ENCODE measurements around the gene RPH3AL. TPM values are rescaled to one million over a fixed set of nuclear protein-coding genes. Genes with fewer than 3 reads are reported as not detected.

Gene RPH3AL
- total RNA-seq, 1 donor = 2.9 TPM

- peak; percentile 22 for DNase-seq (ENCODE audit: insufficient read length, low spot score, missing footprints)
- peaks cover 2% of the 10 kb centered on the region for H3K9me3 ChIP-seq (ENCODE audit: low read depth, low read length)
- H3K4me2 ChIP-seq (ENCODE audit: insufficient read depth, low read length) = no peak overlapping the region
- no peak overlapping the region for H2AFZ ChIP-seq (ENCODE audit: low read length)
- no peaks in the 10 kb centered on the region for H3K36me3 ChIP-seq (ENCODE audit: insufficient read depth, low read length)
- no peaks in the 10 kb centered on the region for H4K20me1 ChIP-seq (ENCODE audit: insufficient read depth, low read length)
- TF ChIP-seq CTCF (IDR thresholded peaks at IDR 0.05; ENCODE audit: extremely low read depth, low read depth, low read length) = no peak
- H3K4me1 ChIP-seq (ENCODE audit: insufficient read depth, low read length) = no peaks in the 10 kb centered on the region
- H3K27me3 ChIP-seq (ENCODE audit: insufficient read depth, low read length) = no peaks in the 10 kb centered on the region
- no peak overlapping the region for H3K27ac ChIP-seq (ENCODE audit: low read depth, low read length)
- no peaks in the 10 kb centered on the region for H3K79me2 ChIP-seq (ENCODE audit: insufficient read depth, low read length)
- no peak overlapping the region for H3K4me3 ChIP-seq (ENCODE audit: insufficient read depth, low read length)
Measured at GRCh38 chr17:364766-365165, 12.2 kb upstream of the RPH3AL start.

GRCh38 chr17:364308-364707 is 11.7 kb upstream of the RPH3AL start:
- Histone ChIP-seq H3K36me3 (ENCODE audit: insufficient read depth, low read length) (no peaks in the 10 kb centered on the region), H3K9me3 (ENCODE audit: low read depth, low read length) (peaks cover 2% of the 10 kb centered on the region), H3K4me1 (ENCODE audit: insufficient read depth, low read length) (no peaks in the 10 kb centered on the region), H4K20me1 (ENCODE audit: insufficient read depth, low read length) (no peaks in the 10 kb centered on the region), H3K27me3 (ENCODE audit: insufficient read depth, low read length) (no peaks in the 10 kb centered on the region), H2AFZ (ENCODE audit: low read length) (no peak overlapping the region), H3K4me2 (ENCODE audit: insufficient read depth, low read length) (no peak overlapping the region), H3K79me2 (ENCODE audit: insufficient read depth, low read length) (no peaks in the 10 kb centered on the region), H3K27ac (ENCODE audit: low read depth, low read length) (no peak overlapping the region), H3K4me3 (ENCODE audit: insufficient read depth, low read length) (no peak overlapping the region)
- DNase-seq (ENCODE audit: insufficient read length, low spot score, missing footprints) = peak; percentile 14
- no peak for TF ChIP-seq CTCF (IDR thresholded peaks at IDR 0.05; ENCODE audit: extremely low read depth, low read depth, low read length)

GRCh38 chr17:362721-363120 is 10.1 kb upstream of the RPH3AL start:
- DNase-seq (ENCODE audit: insufficient read length, low spot score, missing footprints) = peak; percentile 74
- H2AFZ ChIP-seq (ENCODE audit: low read length) = no peak overlapping the region
- no peak overlapping the region for H3K4me2 ChIP-seq (ENCODE audit: insufficient read depth, low read length)
- no peaks in the 10 kb centered on the region for H4K20me1 ChIP-seq (ENCODE audit: insufficient read depth, low read length)
- H3K4me1 ChIP-seq (ENCODE audit: insufficient read depth, low read length) = no peaks in the 10 kb centered on the region
- no peaks in the 10 kb centered on the region for H3K27me3 ChIP-seq (ENCODE audit: insufficient read depth, low read length)
- no peak overlapping the region for H3K27ac ChIP-seq (ENCODE audit: low read depth, low read length)
- no peaks in the 10 kb centered on the region for H3K36me3 ChIP-seq (ENCODE audit: insufficient read depth, low read length)
- no peaks in the 10 kb centered on the region for H3K79me2 ChIP-seq (ENCODE audit: insufficient read depth, low read length)
- no peak overlapping the region for H3K4me3 ChIP-seq (ENCODE audit: insufficient read depth, low read length)
- no peak for TF ChIP-seq CTCF (IDR thresholded peaks at IDR 0.05; ENCODE audit: extremely low read depth, low read depth, low read length)
- no peaks in the 10 kb centered on the region for H3K9me3 ChIP-seq (ENCODE audit: low read depth, low read length)

GRCh38 chr17:360092-360750 is 7.6 kb upstream of the RPH3AL start:
- Histone ChIP-seq H3K27ac (ENCODE audit: low read depth, low read length) (no peak overlapping the region), H3K27me3 (ENCODE audit: insufficient read depth, low read length) (no peaks in the 10 kb centered on the region), H4K20me1 (ENCODE audit: insufficient read depth, low read length) (no peaks in the 10 kb centered on the region), H3K4me2 (ENCODE audit: insufficient read depth, low read length) (no peak overlapping the region), H3K4me3 (ENCODE audit: insufficient read depth, low read length) (no peak overlapping the region), H3K79me2 (ENCODE audit: insufficient read depth, low read length) (no peaks in the 10 kb centered on the region), H2AFZ (ENCODE audit: low read length) (no peak overlapping the region), H3K9me3 (ENCODE audit: low read depth, low read length) (no peaks in the 10 kb centered on the region), H3K4me1 (ENCODE audit: insufficient read depth, low read length) (no peaks in the 10 kb centered on the region), H3K36me3 (ENCODE audit: insufficient read depth, low read length) (no peaks in the 10 kb centered on the region)
- no peak for TF ChIP-seq CTCF (IDR thresholded peaks at IDR 0.05; ENCODE audit: extremely low read depth, low read depth, low read length)
- DNase-seq (ENCODE audit: insufficient read length, low spot score, missing footprints) = no peak

Measured in osteoblast (primary cell).